Right ventricle myocardium inferior (tissue), 1 donor: ENCODE data around the gene ARHGEF40. TPM values are rescaled to one million over a fixed set of nuclear protein-coding genes. Genes with fewer than 3 reads are reported as not detected.

Experiments used
- ATAC-seq: fragments of 200-7000 bp; cut with Tn5 transposase; one replicate; pipeline ENCODE4 v1.9.1; 2020; ENCODE audit warnings: mild to moderate bottlenecking, moderate library complexity
- DNase-seq: peaks from one replicate; pipeline ENCODE4 v3.0.0; 2021; ENCODE audit errors: missing footprints
- intact Hi-C: fragments of 100-400 bp; cut with DNase I; formaldehyde crosslinking; loops from one replicate; pipeline ENCODE4 v1.11.0; 2022
- total RNA-seq: library from RNA; stranded (reverse); fragmentation: NEBNext Ultra II Directional; extraction: Animal tissue kit (Norgen Biotek cat#: 25700); gene quantifications from one replicate; pipeline ENCODE4 v1.2.1, GENCODE V29; 2021
- donor health status: DM: no; HTN: yes; CAD: no; lungs with severe emphysema.

ARHGEF40 gene
- total RNA-seq, 1 donor from 2014 or later = 25.5 TPM

DNA sequence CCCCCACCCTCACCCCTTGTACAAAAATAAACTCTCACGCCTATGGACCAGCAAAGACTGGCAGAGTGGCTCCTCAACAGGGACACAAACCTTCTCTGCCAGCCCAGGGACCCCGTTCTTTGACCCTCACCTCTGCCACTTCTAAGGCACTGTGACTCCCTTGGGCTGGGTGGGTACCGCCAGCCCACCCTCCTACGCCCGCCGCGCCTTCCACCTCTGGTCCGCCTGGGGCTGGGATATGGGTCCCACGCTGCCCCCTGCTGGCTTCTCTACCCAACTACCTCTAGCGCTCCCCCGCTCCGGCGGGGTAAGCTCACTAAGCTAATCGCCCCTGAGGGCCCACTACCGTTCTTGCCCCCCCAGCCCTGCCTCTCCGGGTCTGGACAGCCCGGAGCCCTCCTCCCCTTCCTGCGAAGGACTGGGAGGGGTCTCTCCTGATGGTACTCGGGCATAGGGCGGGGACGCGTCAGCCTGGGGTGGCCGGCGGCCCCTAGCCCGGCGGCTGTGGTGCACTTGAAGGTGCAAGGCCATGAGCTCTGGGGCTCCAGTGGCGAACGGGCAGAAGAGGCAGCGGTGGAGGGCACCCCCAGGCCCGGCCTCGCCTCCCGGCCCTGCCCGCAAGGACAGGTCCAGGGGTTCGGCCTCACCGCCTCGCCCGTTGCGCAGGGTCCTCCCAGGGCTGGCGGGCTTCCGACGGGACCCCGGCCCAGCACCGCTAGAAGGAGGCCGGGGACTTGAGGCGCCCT lies 20.3 kb downstream of the ARHGEF40 start:
- no peak for ATAC-seq

DNA sequence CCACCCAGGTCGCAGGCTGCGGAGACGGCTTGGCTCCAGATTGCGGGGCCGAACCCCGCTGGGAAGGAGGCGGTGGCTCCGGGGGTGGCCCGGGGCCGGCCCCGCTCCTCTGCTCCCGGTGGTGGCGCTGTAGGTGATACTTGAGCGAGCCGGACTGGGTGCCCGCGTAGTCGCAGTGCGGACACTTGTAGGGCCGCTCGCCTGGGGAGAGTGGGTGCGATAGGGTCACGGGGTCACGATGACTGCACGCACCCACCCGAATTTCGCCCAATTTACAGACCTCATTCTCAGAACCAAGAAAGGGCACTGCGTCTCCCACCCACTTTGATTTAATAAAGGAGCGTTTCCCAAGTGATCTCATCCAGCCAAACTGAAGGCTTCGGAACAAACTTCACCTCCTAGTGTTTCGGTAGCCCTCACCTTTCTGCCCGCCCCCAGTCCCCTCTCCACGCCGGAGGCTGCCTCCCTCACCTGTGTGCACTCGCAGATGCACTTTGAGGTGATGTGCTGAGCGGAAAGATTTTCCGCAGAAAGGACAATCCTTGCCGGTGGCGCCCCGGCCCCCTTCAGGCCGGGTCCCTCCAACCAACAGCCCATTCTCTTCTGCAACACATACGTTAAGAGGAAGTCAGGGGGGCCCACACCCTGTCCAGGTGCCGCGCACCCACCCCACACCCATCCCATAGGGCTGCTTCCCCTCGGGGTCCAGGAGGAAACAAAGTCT lies 21.0 kb downstream of the ARHGEF40 start:
- intact Hi-C loops = loop anchor here (5.0 kb wide), 1 partner anchor 234 kb away; no protein-coding TSS in a partner anchor

More for the DNA sequence above, 20.3 kb downstream of the ARHGEF40 start:
- no peak for DNase-seq
- intact Hi-C loops = loop anchor here (5.0 kb wide), 1 partner anchor 233 kb away; no protein-coding TSS in a partner anchor

DNA sequence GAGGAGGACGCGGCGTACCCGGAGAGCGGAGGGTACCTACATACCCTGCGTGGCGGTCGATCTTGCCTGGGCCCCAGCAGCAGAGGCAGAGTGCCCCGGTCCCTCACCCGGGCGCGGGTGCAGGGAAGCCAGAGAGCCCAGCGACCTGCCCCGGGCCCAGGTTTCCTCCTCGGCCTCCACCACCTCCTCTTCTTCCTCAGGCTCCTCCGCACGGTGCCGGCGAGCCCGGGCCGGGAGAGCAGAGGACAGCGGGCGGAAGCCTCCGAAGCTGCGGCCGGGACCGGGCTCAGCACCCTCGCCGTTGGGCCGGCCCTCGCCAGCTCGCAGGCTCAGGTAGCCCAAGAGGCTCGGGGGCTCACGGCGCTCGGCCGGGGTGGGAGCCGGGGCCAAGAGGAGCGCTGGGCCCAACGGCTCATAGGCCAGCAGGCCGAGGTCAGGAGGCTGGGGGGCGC lies 21.7 kb downstream of the ARHGEF40 start:
- intact Hi-C loops = loop anchor here (1.0 to 5.0 kb wide), 3 partner anchors 21 to 235 kb away; no protein-coding TSS in a partner anchor
- DNase-seq = no peak
- peak; percentile 2 for ATAC-seq

More for the DNA sequence above, 21.0 kb downstream of the ARHGEF40 start:
- DNase-seq (no peak), ATAC-seq (no peak)

DNA sequence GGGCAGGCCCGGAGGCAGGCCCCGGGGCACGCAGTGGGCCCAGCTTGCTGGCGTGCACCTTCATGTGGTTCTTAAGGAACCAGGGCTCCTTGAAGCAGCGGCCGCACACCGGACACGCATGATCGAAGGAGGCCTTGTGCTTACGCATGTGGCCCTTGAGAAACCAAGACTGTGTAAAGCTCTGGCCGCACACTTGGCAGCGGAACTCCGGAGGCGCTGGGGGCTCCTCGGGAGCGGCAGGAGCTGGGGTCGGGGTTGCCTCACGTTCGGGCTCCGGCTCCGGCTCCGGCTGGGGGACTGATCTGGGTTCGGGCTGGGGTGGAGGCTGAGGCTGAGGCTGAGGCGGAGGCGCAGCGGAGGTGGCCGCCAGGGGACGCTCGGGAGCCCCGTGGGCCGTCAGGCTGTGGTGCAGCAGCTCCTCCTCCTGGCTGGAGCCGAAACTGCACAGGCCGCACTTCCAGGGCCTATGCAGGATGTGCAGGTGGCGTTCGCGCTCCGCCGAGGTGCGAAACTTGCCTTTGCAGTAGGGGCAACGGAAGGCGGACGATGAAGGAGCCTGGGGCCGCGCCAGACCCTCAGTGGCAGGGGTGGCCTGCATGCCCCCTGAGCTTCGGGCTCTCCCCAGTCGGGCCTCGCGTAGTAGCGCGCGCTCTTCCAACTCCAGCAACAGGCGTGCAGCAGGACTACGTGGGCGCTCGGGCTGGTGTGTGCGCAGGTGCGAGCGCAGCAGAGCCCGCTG lies 22.3 kb downstream of the ARHGEF40 start:
- ATAC-seq = peak; percentile 88
- DNase-seq = peak; percentile 94
- intact Hi-C loops = loop anchor here (1.0 to 5.0 kb wide), 3 partner anchors 21 to 235 kb away; no protein-coding TSS in a partner anchor

DNA sequence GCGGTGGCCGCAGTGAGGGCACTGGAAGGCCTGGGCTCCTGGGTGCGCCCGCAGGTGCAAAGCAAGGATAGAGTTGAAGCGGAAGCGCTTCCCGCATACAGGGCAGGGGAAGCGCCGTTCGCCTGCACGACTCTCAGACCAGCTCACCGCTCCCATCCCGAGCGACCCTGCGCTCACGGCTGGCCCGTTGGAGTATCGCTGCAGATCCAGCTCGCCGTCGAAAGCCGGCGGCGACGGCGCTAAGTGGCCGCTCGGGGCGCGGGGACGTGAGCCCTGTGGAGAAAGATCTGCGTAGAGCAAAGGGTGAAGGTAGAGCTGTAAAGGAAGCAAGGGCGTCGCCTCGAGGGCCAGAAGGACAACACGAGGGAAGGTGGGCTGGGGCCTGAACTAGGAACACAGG lies 22.9 kb downstream of the ARHGEF40 start:
- intact Hi-C loops = loop anchor here (2.0 to 5.0 kb wide), 2 partner anchors 78 to 236 kb away; no protein-coding TSS in a partner anchor
- ATAC-seq (no peak), DNase-seq (no peak)

DNA sequence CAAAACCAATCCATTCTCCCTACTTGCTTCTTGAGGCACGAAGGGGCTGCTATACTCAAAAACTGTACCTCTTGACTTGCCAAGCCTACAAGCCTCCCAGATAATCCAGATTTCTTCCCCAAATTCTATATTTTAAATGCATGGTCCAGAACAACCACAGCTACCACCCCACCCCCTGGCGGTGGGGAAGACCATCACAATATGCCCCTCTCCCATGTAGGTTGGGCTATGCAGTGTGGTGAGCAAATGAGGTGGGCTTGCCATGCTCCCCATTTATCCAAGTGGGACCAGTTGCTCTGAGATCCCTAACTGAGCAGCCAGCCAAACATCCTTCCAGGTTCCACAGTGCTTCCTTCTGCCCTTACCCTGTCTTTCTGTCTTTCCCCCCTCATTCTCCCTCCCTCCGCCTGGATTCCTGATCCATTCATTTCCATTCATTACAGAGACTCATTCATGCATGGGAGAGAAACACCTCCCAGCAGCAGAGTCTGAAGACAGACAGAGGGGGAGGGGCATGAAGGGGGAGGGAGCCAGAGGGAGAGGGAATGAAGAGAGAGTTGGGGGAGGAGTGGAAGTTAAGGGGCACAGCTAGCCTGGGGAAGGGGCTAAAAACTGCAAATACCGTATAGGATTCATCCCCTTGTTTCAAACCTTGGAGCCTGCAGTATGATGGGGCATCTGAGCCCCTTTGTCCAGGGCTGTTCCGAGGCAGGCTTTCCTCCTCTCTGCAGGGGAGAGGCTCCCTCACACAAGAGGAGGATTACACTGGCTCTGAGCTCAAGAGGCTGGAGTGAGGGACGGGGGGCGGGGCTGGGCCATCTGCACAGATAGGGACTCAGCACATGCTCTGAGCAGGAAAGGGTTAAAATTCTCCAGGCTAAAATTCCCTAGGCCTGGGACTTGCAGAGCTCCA lies 23.9 kb downstream of the ARHGEF40 start:
- DNase-seq (peak; percentile 9), ATAC-seq (no peak)
- intact Hi-C loops = loop anchor here (2.0 to 5.0 kb wide), 2 partner anchors 79 to 237 kb away; no protein-coding TSS in a partner anchor

DNA sequence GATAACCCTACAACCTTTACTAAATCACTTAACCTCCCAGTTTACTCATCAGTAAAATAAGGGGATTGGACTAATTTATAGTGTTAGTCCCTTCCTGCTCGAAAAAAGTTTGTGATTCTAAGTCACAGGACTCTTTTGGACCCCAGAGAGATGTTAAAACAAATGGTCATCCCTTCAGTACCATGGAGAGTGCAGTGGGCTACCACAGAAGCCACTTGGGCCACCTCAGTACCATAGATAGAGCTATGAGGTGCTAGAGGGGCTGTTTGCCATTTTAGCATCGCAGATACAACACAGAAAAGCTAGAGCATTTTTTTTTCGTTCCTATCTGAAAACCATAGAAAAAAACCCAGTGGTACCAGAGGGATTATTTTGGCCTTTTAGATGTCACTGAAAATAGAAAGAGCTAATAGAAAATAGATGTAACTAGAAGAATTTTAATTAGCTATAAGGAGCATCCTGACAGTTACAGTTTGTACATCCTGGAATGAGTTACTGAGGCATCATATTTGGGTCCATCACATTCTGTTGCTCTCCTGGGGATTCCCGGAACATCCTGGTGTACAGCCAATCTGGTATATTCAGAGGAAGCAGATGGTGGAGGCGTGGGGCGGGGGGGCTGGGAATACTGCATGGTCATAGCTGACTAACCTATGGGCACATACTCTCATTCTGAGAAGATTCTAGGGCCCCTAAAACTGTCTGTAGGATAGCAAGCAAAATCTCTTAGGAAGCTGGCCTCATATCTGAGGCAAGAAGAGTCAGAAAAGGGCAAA lies 25.5 kb downstream of the ARHGEF40 start:
- ATAC-seq = no peak
- intact Hi-C loops = no loop called here
- DNase-seq = no peak

DNA sequence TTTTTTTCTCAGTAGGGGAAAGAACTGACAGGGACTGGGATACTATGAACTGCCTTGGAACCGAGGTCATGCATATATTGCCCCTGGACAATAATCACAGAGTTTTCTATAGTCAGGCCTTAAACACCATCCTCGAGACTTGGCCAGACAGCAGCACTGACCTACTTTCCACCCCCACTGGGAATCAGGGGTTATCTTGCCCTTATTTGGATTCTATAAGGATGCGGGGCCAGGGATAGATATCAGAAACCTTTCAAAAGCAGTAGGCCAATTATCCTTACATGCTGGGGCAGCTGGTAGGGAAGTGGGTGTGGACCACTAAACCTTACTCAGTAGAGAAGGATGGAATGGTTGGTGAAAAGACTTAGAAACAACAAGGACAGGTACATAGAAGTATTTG lies 26.3 kb downstream of the ARHGEF40 start:
- DNase-seq (no peak), ATAC-seq (no peak)
- intact Hi-C loops = no loop called here

DNA sequence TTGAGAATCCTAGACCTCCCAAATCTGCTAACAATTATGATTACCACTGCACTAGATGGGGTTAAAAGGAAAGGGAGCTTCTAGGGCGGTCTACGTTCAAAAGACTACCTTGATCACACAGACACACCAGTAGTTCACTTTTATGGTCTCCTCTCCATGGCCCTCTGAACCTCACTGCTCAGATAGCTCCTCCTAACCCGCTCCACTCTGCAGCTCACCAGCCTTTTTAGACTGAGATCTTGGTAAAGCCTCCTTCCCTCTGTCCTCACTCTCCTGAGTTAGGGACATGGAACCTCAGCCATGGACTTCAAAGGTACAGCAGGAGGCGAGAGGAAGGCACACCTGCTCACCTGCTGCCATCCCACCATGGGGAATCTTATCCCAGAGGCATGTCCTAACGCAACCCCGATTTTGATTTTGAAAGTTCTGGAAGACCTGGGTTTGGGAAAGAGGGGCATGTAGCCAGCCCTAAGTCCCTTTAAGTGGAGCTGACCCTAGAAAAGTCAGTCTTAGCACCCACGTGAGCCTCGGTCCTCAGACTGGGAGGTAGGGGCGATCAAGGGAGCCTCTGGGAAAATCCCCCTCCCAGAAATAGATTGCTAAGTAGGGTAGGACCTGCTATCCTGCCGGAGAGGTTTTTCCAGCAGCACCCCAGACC lies 27.0 kb downstream of the ARHGEF40 start:
- intact Hi-C loops = no loop called here
- DNase-seq = no peak
- ATAC-seq = no peak

DNA sequence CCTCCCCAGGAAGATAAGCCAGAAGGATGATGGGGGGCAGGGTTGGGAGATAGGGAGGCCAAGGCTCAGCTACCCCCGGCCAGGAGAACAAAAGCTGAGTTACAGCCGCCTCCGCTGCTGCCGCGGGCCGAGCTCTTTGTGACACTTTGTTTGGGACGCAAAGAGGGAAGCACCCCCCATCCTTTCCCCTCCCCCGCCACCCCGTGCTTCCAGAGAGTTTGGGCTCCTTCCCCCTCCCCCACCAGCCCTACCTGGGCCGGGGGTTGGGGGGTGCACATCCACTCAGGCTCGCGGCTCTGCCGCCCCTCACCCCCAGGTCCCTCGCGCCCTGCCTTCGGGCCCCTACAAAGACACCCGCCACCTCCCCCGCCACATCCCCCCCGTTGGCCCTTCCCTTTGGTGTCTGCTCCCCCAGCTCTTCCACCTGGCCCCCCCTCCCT lies 27.6 kb downstream of the ARHGEF40 start:
- DNase-seq (no peak), ATAC-seq (no peak)
- intact Hi-C loops = no loop called here

DNA sequence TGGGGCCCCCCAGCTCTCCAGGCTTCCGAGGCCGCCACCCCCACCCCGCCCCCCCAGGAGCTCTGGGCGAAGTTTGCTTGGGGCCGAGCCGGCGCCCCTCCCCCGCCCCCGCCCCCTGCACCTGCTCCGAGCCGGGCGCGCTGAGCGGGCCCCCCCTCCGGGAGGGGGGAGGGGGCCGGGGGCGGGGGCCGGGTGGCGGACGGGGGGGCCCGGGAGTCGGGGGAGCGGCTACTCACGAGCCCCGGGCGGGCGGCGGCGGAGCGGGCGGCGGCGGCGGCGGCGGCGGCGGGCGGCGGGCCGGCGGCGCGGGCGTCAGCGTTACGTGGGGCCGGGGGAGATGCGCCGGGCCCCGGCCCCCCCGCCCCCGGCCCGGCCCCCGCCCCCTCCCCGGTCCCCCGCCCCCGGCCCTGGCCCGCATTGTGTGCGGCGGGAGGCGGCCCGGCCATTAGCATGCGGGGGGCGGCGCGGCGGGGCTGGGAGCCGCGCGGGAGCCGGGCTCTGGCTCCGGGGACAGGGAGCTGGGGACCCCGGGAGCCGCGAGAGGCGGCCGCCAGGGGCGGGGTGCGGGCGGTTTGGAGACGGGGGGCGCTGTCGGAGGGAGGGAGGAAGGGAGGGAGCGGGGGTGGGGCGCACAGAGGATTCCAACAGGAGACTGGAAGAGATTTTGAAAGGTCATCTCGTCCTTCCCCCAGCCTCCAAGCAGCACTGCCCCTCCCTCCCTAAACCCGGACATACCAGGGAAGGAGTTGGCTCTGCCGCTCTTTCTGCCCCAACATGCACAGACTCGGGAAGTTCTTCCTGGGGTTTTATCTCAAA lies 28.2 kb downstream of the ARHGEF40 start, which contains the start of gene ZNF219:
Gene ZNF219 (minus strand): TSS at position 580 of the 816 bp plus-strand sequence. CDS start 5,064 bp downstream, outside the sequence.
- DNase-seq (no peak), ATAC-seq (peak; percentile 54)
- intact Hi-C loops = no loop called here

DNA sequence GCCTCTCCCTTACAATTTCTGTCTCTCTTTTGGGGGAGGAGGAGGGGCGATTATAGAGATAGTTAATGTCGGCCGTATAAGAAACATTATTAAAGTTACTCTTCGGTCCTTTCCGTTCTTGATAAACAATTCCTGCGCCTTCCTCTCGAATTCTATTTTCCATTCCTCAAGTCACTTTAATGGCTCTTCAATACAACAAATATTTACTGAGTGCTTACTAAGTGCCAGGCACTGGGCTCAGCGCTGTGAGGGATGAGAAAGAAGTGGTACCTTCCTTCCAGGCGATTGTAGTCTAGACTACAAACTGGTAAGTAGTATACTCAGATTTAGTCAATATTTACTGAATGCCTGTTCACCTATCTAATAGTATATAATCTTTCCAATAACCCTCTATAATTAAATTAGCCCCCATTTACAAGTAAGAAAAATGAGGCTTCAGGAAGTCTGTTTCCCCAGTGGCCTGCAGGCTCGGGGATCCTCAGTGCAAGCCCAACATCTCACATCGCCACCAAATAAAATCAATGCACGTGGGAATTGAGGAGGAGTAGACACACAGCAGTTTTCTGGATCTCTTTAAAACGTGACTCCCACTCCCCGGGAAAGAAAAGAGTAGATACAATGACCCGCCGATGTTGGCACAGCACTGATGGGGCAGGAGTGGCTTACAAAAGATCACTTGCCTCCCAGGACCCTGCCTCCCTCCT lies 28.9 kb downstream of the ARHGEF40 start:
- DNase-seq (no peak), ATAC-seq (no peak)
- intact Hi-C loops = no loop called here

DNA sequence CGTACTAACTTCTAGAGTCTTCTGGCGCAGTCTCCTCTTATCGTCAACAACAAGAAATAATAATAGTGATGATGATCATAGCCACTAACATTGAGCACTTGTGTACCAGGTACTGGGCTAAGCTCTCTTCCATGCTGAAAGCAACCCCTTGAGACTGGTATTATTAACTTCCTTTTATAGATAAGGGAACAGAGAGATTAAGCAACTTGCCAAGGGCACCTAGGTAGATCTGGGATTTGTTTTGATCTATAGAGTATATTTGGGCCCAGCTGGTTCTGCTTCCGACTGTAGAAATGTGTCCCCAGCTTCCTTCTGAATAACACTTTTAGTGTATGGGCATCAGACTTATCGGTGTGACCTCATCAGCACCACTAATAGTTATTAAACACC lies 29.5 kb downstream of the ARHGEF40 start:
- DNase-seq = no peak
- no peak for ATAC-seq
- intact Hi-C loops = no loop called here

DNA sequence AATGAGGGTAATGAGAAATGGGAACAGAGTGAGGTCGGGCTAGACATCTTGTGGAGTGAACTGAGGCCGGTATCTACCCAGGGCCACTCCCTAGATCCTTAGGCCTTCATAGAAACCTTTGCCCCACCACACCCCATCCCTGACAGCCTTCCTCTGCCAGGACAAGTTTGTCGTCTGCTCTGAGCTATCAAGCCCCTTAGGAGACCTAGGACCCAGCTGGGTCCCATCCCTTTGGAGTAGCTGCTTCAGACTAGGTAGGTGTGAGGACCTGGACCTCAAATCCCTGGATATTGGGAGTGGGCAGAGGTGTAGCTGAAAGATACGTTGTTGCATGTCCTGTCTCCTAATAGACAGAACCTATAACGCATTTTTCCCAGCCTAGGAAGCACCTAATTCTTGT lies 30.8 kb downstream of the ARHGEF40 start, which contains the start of gene TMEM253:
Gene TMEM253 (plus strand): TSS at position 136 of the 400 bp plus-strand sequence. CDS start 278 bp downstream, outside the sequence.
- intact Hi-C loops = loop anchor here (5.0 kb wide), 1 partner anchor 419 kb away; the partner anchor contains the start of gene RNASE4
- no peak for ATAC-seq

More for the DNA sequence above, 30.8 kb downstream of the ARHGEF40 start, which contains the start of gene TMEM253:
- no peak for DNase-seq
